DMS53 treated with DMSO at 0.1 percent for 48 hours (cell line): Measurements from ENCODE around the gene NOL3.

Experiments
- DNase-seq: peaks from one replicate; lab custom pipeline; 2025; ENCODE audit not compliant: unreplicated experiment; lab: John Stamatoyannopoulos, UW

NOL3 gene

GRCh38 chr16:67154578-67155294 is 15.6 kb upstream of the NOL3 start:
- no peak for DNase-seq

GRCh38 chr16:67155295-67156142 is 14.8 kb upstream of the NOL3 start:
- peak; percentile 34 for DNase-seq

- DNase-seq, result no peak
Observed at GRCh38 chr16:67156143-67156844, 14.0 kb upstream of the NOL3 start.

GRCh38 chr16:67157106-67157748 is 13.1 kb upstream of the NOL3 start:
- no peak for DNase-seq

- DNase-seq, result no peak
Observed at GRCh38 chr16:67157892-67158635, 12.3 kb upstream of the NOL3 start.

- DNase-seq, result no peak
Observed at GRCh38 chr16:67158637-67159600, 11.4 kb upstream of the NOL3 start.

GRCh38 chr16:67161595-67162058 is 8.7 kb upstream of the NOL3 start:
- DNase-seq, result no peak

- DNase-seq, result no peak
Observed at GRCh38 chr16:67162506-67163163, 7.7 kb upstream of the NOL3 start.

GRCh38 chr16:67163164-67163998 is 7.0 kb upstream of the NOL3 start:
- DNase-seq, result no peak

GRCh38 chr16:67163999-67164558 is 6.3 kb upstream of the NOL3 start:
- DNase-seq, result no peak

- no peak for DNase-seq
Observed at GRCh38 chr16:67164599-67165061, 5.7 kb upstream of the NOL3 start, which contains the start of gene HSF4. Gene HSF4, plus strand, starts transcription at chr16:67164745. Its CDS starts 67 bp downstream, at chr16:67164812.

GRCh38 chr16:67165121-67166078 is 4.9 kb upstream of the NOL3 start:
- no peak for DNase-seq

- DNase-seq, result no peak
Observed at GRCh38 chr16:67166110-67166547, 4.2 kb upstream of the NOL3 start.

- no peak for DNase-seq
Observed at GRCh38 chr16:67166598-67167168, 3.7 kb upstream of the NOL3 start.

GRCh38 chr16:67167588-67167987 is 2.8 kb upstream of the NOL3 start:
- DNase-seq, result no peak

GRCh38 chr16:67169011-67169451 is 1.3 kb upstream of the NOL3 start:
- DNase-seq, result no peak
